GM12892 (cell line): ENCODE data around the gene TACR2.

Source experiments
- POLR2A ChIP-seq: IDR thresholded peaks from 2 replicates; pipeline ENCODE4 v1.6.1; 2011; ENCODE audit warnings: low read depth, low read length, control low read depth
- POLR2AphosphoS5 ChIP-seq: IDR thresholded peaks from 2 replicates; pipeline ENCODE4 v1.6.1; 2011; ENCODE audit warnings: low read depth, low read length, control low read depth
- TAF1 ChIP-seq: IDR thresholded peaks from 2 replicates; pipeline ENCODE4 v1.6.1; 2011; ENCODE audit warnings: low read depth, mild to moderate bottlenecking, control low read depth, low read length, borderline replicate concordance

DNA sequence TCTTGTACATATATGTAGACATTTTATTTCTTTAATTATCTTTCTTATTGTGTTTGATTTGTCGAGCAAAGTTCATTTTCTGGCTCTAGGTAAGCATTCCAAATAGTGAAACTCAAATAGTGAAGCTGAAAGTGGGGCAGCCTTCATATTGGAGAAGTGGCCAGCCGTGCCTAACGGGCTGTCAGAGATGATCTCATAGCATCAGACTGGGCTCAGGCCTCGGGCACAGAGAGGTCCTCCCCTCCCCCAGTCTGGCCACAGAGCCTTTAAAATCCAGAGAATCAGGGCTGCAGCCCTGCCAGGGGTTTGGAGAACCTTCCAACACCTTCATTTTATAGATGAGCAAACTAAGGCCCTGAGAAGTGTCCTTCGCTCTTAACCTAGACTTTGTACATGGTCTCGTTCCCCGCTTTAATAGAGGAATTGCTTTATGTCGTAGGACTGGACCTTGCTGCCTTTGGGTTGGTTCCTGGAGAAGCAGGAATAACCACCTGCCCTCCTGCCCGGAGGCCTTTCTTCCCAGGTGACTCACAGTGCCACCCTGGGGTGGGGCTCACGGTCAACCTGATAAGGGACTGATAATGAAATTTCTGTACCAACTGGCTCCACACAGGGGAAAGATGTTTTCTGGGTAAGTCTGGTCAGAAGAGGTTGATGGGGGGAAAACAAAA, 41.8 kb upstream of the TACR2 start:
- no peak for TF ChIP-seq POLR2A
- TF ChIP-seq POLR2AphosphoS5: no peak
- no peak for TF ChIP-seq TAF1
